ENCODE data around the gene ZFP92.

ZFP92 gene

GRCh38 chrX:153409414-153410101, 1.7 kb upstream of the ZFP92 start:
- no peak for DNase-seq

- no peak for DNase-seq
Measured at GRCh38 chrX:153410373-153410772, 899 bp upstream of the ZFP92 start.

- no peak for DNase-seq
Measured at GRCh38 chrX:153410888-153411254, 401 bp upstream of the ZFP92 start.

GRCh38 chrX:153411988-153412574, 809 bp downstream of the ZFP92 start:
- DNase-seq, result peak; percentile 23 to 63 (median 48)

- DNase-seq, result no peak
Measured at GRCh38 chrX:153412746-153413720, 1.8 kb downstream of the ZFP92 start.

- no peak for DNase-seq
Measured at GRCh38 chrX:153413731-153414130, 2.5 kb downstream of the ZFP92 start.

GRCh38 chrX:153414856-153415510, 3.7 kb downstream of the ZFP92 start:
- no peak for DNase-seq

GRCh38 chrX:153416781-153417450, 5.6 kb downstream of the ZFP92 start:
- DNase-seq, result peak in 1 of 3 experiments; percentile 10

GRCh38 chrX:153417637-153418036, 6.4 kb downstream of the ZFP92 start:
- no peak for DNase-seq

- DNase-seq, result no peak
Measured at GRCh38 chrX:153420851-153421599, 9.8 kb downstream of the ZFP92 start.

GRCh38 chrX:153421856-153422255, 10.6 kb downstream of the ZFP92 start:
- no peak for DNase-seq

GRCh38 chrX:153423652-153424051, 12.4 kb downstream of the ZFP92 start:
- no peak for DNase-seq

- no peak for DNase-seq
Measured at GRCh38 chrX:153426204-153426603, 14.9 kb downstream of the ZFP92 start.

GRCh38 chrX:153430796-153431195, 19.5 kb downstream of the ZFP92 start:
- DNase-seq, result no peak

- DNase-seq, result no peak
Measured at GRCh38 chrX:153433161-153433680, 21.9 kb downstream of the ZFP92 start.

GRCh38 chrX:153433781-153434285, 22.6 kb downstream of the ZFP92 start:
- DNase-seq, result no peak

- no peak for DNase-seq
Measured at GRCh38 chrX:153434801-153435200, 23.5 kb downstream of the ZFP92 start.

- DNase-seq, result no peak
Measured at GRCh38 chrX:153435845-153436244, 24.6 kb downstream of the ZFP92 start.

- peak in 2 of 3 experiments; percentile 15 to 35 for DNase-seq
Measured at GRCh38 chrX:153438532-153438931, 27.3 kb downstream of the ZFP92 start.

- no peak for DNase-seq
Measured at GRCh38 chrX:153439977-153440376, 28.7 kb downstream of the ZFP92 start.

GRCh38 chrX:153440556-153441135, 29.4 kb downstream of the ZFP92 start:
- peak in 1 of 3 experiments; percentile 7 for DNase-seq

Measured in NCI-H1417 (cell line).